DMS114 treated with DMSO at 0.1 percent for 48 hours (cell line): Measurements from ENCODE around the gene PPARA.

Source experiments
- DNase-seq: peaks from one replicate; lab custom pipeline; 2025; ENCODE audit not compliant: unreplicated experiment; lab: John Stamatoyannopoulos, UW

The PPARA gene

GRCh38 chr22:46150034-46150654 is at the start of gene PPARA:
Gene PPARA, plus strand, starts transcription at chr22:46150526. Its CDS starts 47,858 bp downstream, at chr22:46198384.
- DNase-seq: no peak

- DNase-seq: no peak
Observed at GRCh38 chr22:46102159-46102558, 48.2 kb upstream of the PPARA start.

GRCh38 chr22:46102752-46103151 is 47.6 kb upstream of the PPARA start:
- no peak for DNase-seq

GRCh38 chr22:46103181-46103580 is 47.1 kb upstream of the PPARA start:
- DNase-seq: no peak

- DNase-seq: no peak
Observed at GRCh38 chr22:46103664-46104063, 46.7 kb upstream of the PPARA start.

GRCh38 chr22:46104170-46104880 is 46.0 kb upstream of the PPARA start:
- no peak for DNase-seq

- no peak for DNase-seq
Observed at GRCh38 chr22:46104881-46105493, 45.3 kb upstream of the PPARA start.

GRCh38 chr22:46105494-46106278 is 44.6 kb upstream of the PPARA start:
- no peak for DNase-seq

- DNase-seq: no peak
Observed at GRCh38 chr22:46106279-46107022, 43.9 kb upstream of the PPARA start.

GRCh38 chr22:46107089-46107664 is 43.1 kb upstream of the PPARA start:
- no peak for DNase-seq

GRCh38 chr22:46107753-46108563 is 42.4 kb upstream of the PPARA start:
- DNase-seq: no peak

GRCh38 chr22:46108564-46109473 is 41.5 kb upstream of the PPARA start:
- no peak for DNase-seq

GRCh38 chr22:46109474-46110003 is 40.8 kb upstream of the PPARA start:
- DNase-seq: no peak

- DNase-seq: no peak
Observed at GRCh38 chr22:46110215-46110614, 40.1 kb upstream of the PPARA start.

GRCh38 chr22:46111645-46112306 is 38.5 kb upstream of the PPARA start:
- DNase-seq: no peak

GRCh38 chr22:46112405-46112804 is 37.9 kb upstream of the PPARA start:
- no peak for DNase-seq

GRCh38 chr22:46113110-46113909 is 37.0 kb upstream of the PPARA start:
- no peak for DNase-seq
